Measurements from ENCODE around the gene GAB4. TPM values are rescaled to one million over a fixed set of nuclear protein-coding genes. Genes with fewer than 3 reads are reported as not detected.

The GAB4 gene
- under 1 TPM in 3 of 4 donors, not detected in 1; 0.16 to 0.61 (median 0.46) TPM for total RNA-seq

GRCh38 chr22:17007852-17008731, at the start of gene GAB4:
Gene GAB4 (minus strand): TSS chr22:17008222. CDS start chr22:17008114, 108 bp downstream.
- DNase-seq (ENCODE audit: low spot score in 2 of 2) = no peak
- TF ChIP-seq POLR2A (IDR thresholded peaks at IDR 0.05) (no peak), CTCF (IDR thresholded peaks at IDR 0.05) (no peak)
- WGBS, 2 donors = 75 to 77% methylated on average over 44 to 48 of the region's 49 CpGs
- H3K4me3 ChIP-seq (ENCODE audit: low read depth, poor library complexity, severe bottlenecking) = no peak within 1 kb of the TSS
- intact Hi-C loops (cut with DNase I; ENCODE audit: low total_unique reads) = no loop called here

- intact Hi-C loops (cut with DNase I; ENCODE audit: low total_unique reads) = loop anchor here (5.0 kb wide), 1 partner anchor 140 kb away; no protein-coding TSS in a partner anchor
- WGBS, 2 donors = 77 to 83% methylated on average over 8 of the region's 8 CpGs
- TF ChIP-seq CTCF (IDR thresholded peaks at IDR 0.05) = no peak
- TF ChIP-seq POLR2A (IDR thresholded peaks at IDR 0.05) = no peak
- no peak overlapping the region for H3K4me3 ChIP-seq (ENCODE audit: low read depth, poor library complexity, severe bottlenecking)
- no peak for DNase-seq (ENCODE audit: low spot score in 2 of 2)
Measured at GRCh38 chr22:17056807-17057206, 48.8 kb upstream of the GAB4 start.

GRCh38 chr22:17056058-17056457, 48.0 kb upstream of the GAB4 start:
- H3K4me3 ChIP-seq (ENCODE audit: low read depth, poor library complexity, severe bottlenecking) = no peak overlapping the region
- DNase-seq (ENCODE audit: low spot score in 2 of 2) = no peak
- TF ChIP-seq CTCF (IDR thresholded peaks at IDR 0.05) = no peak
- no peak for TF ChIP-seq POLR2A (IDR thresholded peaks at IDR 0.05)
- intact Hi-C loops (cut with DNase I; ENCODE audit: low total_unique reads) = loop anchor here (5.0 kb wide), 1 partner anchor 139 kb away; no protein-coding TSS in a partner anchor
- WGBS, 2 donors = 78 to 81% methylated on average over 5 of the region's 5 CpGs

GRCh38 chr22:17047656-17048055, 39.6 kb upstream of the GAB4 start:
- 76 to 85% methylated on average over 1 of the region's 1 CpG for WGBS, 2 donors
- no peak for TF ChIP-seq POLR2A (IDR thresholded peaks at IDR 0.05)
- TF ChIP-seq CTCF (IDR thresholded peaks at IDR 0.05) = no peak
- DNase-seq (ENCODE audit: low spot score in 2 of 2) = no peak

GRCh38 chr22:17046566-17047348, 38.7 kb upstream of the GAB4 start:
- no peak overlapping the region for H3K4me3 ChIP-seq (ENCODE audit: low read depth, poor library complexity, severe bottlenecking)
- intact Hi-C loops (cut with DNase I; ENCODE audit: low total_unique reads) = no loop called here
- WGBS, 2 donors = 68 to 77% methylated on average over 5 of the region's 5 CpGs
- no peak for DNase-seq (ENCODE audit: low spot score in 2 of 2)
- TF ChIP-seq POLR2A (IDR thresholded peaks at IDR 0.05) = no peak
- no peak for TF ChIP-seq CTCF (IDR thresholded peaks at IDR 0.05)

More at GRCh38 chr22:17047656-17048055, 39.6 kb upstream of the GAB4 start:
- H3K4me3 ChIP-seq (ENCODE audit: low read depth, poor library complexity, severe bottlenecking) = no peak overlapping the region
- intact Hi-C loops (cut with DNase I; ENCODE audit: low total_unique reads) = no loop called here

All from lower leg skin (tissue), 4 donors.